ENCODE data around the gene GCDH.

GCDH gene

GRCh38 chr19:12948612-12949362, 57.8 kb downstream of the GCDH start:
- Mint-ChIP-seq H3K9me3 (no peaks in the 10 kb centered on the region), H3K27ac (no peak overlapping the region), H3K4me3 (no peak overlapping the region), H3K27me3 (peaks cover 2% of the 10 kb centered on the region), H3K4me1 (peaks cover 44% of the 10 kb centered on the region), H3K36me3 (ENCODE audit: low read depth) (peaks cover 66% of the 10 kb centered on the region)
- DNase-seq = no peak
- no peak for ATAC-seq

Measured in activated naive CD8-positive, alpha-beta T cell treated with anti-CD3 and anti-CD28 coated beads, Interleukin-2, amount 50 U/mL, for 24 hours (primary cell).